ENCODE measurements around the gene SNU13.
"Not testable (repeated sequence)": the region's sequence is repeated elsewhere in the genome, so short reads cannot be mapped to it uniquely, and the experiment has no call there.

The SNU13 gene

GRCh38 chr22:41688365-41689211 lies at the start of gene SNU13:
Gene SNU13 (minus strand): TSS chr22:41688867. CDS start chr22:41688796, 71 bp downstream.
- peak; percentile 98 for DNase-seq

GRCh38 chr22:41733241-41733640 lies 44.6 kb upstream of the SNU13 start:
- not testable (repeated sequence) for DNase-seq

- DNase-seq: peak; percentile 19
Observed at GRCh38 chr22:41732096-41732772, 43.6 kb upstream of the SNU13 start.

- no peak for DNase-seq
Observed at GRCh38 chr22:41731609-41732008, 42.9 kb upstream of the SNU13 start.

- peak; percentile 50 for DNase-seq
Observed at GRCh38 chr22:41725510-41726110, 36.9 kb upstream of the SNU13 start.

- DNase-seq: no peak
Observed at GRCh38 chr22:41722496-41722895, 33.8 kb upstream of the SNU13 start.

- no peak for DNase-seq
Observed at GRCh38 chr22:41713004-41713403, 24.3 kb upstream of the SNU13 start.

GRCh38 chr22:41709341-41709740 lies 20.7 kb upstream of the SNU13 start:
- DNase-seq: no peak

- no peak for DNase-seq
Observed at GRCh38 chr22:41702763-41703162, 14.1 kb upstream of the SNU13 start.

- no peak for DNase-seq
Observed at GRCh38 chr22:41700108-41700364, 11.4 kb upstream of the SNU13 start.

- peak; percentile 95 for DNase-seq
Observed at GRCh38 chr22:41699264-41700107, 10.8 kb upstream of the SNU13 start, which contains the start of gene MEI1. Gene MEI1 (plus strand): TSS chr22:41699503. CDS start chr22:41699539, 36 bp downstream.

- peak; percentile 95 for DNase-seq
Observed at GRCh38 chr22:41697126-41697775, 8.6 kb upstream of the SNU13 start.

GRCh38 chr22:41696703-41697102 lies 8.0 kb upstream of the SNU13 start:
- DNase-seq: no peak

- DNase-seq: no peak
Observed at GRCh38 chr22:41695211-41695610, 6.5 kb upstream of the SNU13 start.

- peak; percentile 19 for DNase-seq
Observed at GRCh38 chr22:41690476-41690875, 1.8 kb upstream of the SNU13 start.

GRCh38 chr22:41687901-41688364 lies 734 bp downstream of the SNU13 start:
- peak; percentile 73 for DNase-seq

- DNase-seq: not testable (repeated sequence)
Observed at GRCh38 chr22:41686890-41687289, 1.8 kb downstream of the SNU13 start.

GRCh38 chr22:41684194-41684593 lies 4.5 kb downstream of the SNU13 start:
- no peak for DNase-seq

GRCh38 chr22:41683616-41684015 lies 5.1 kb downstream of the SNU13 start:
- DNase-seq: no peak

- DNase-seq: no peak
Observed at GRCh38 chr22:41683052-41683451, 5.6 kb downstream of the SNU13 start.

GRCh38 chr22:41682033-41682807 lies 6.4 kb downstream of the SNU13 start:
- DNase-seq: peak; percentile 92

All from hematopoietic multipotent progenitor cell treated with erythropoietin and hydrocortisone succinate and interleukin-3 and kit ligand, for 4 days (in vitro differentiated cells).